Left colon (tissue), 2 donors: ENCODE results near the gene IFNL4. TPM values are rescaled to one million over a fixed set of nuclear protein-coding genes. Genes with fewer than 3 reads are reported as not detected.
A peak's percentile ranks its signal among the peaks of the same experiment; 100 is the strongest.
"Not testable (repeated sequence)": the region's sequence is repeated elsewhere in the genome, so short reads cannot be mapped to it uniquely, and the experiment has no call there.

ENCODE experiments used
- ATAC-seq: fragments of 200-7000 bp; cut with Tn5 transposase; one replicate; pipeline ENCODE4 v1.9.1; 2020; ENCODE audit warnings: mild to moderate bottlenecking, moderate library complexity
- DNase-seq, 2 donors: peaks; one replicate each; pipeline ENCODE4 v3.0.0-alpha.2; 2020
- intact Hi-C, 2 donors: fragments of 100-400 bp; cut with DNase I in 1 of 2; cut with micrococcal nuclease in 1 of 2; formaldehyde crosslinking; loops; one replicate each; pipeline versions ENCODE4 v1.11.2 to v1.14.0; 2022; cut with DNase I, micrococcal nuclease
- total RNA-seq, 2 donors: library from RNA; stranded (reverse); fragmentation: NEBNext Ultra II Directional; extraction: Animal tissue kit (Norgen Biotek cat#: 25700); gene quantifications; one replicate each; pipeline ENCODE4 v1.2.1, GENCODE V29; 2021
- donor health status: DM: no; HTN: no; CAD: no.
- donor health status: DM: yes; HTN: yes; CAD: no.

Gene IFNL4
- total RNA-seq, 2 donors from 2014 or later, result not detected

GRCh38 chr19:39263912-39264305, 15.3 kb upstream of the IFNL4 start:
- intact Hi-C loops, result no loop called here
- ATAC-seq (no peak), DNase-seq (no peak)

GRCh38 chr19:39262496-39262895, 13.8 kb upstream of the IFNL4 start:
- intact Hi-C loops, result no loop called here
- DNase-seq (no peak), ATAC-seq (no peak)

GRCh38 chr19:39261704-39262103, 13.0 kb upstream of the IFNL4 start:
- no peak for ATAC-seq
- intact Hi-C loops, result no loop called here
- no peak for DNase-seq

- DNase-seq (no peak), ATAC-seq (no peak)
- intact Hi-C loops, result no loop called here
These were observed 8.6 kb upstream of the IFNL4 start for GRCh38 chr19:39257227-39257626.

- ATAC-seq, result peak; percentile 44
- peak in 1 of 2 donors; percentile 20 for DNase-seq
- intact Hi-C loops, result no loop called here
These were observed 6.1 kb upstream of the IFNL4 start for GRCh38 chr19:39254531-39255345.

GRCh38 chr19:39253374-39254149, 4.9 kb upstream of the IFNL4 start:
- intact Hi-C loops, result no loop called here

GRCh38 chr19:39252458-39252857, 3.8 kb upstream of the IFNL4 start:
- DNase-seq, result no peak
- intact Hi-C loops, result no loop called here
- ATAC-seq, result no peak

More at GRCh38 chr19:39253374-39254149, 4.9 kb upstream of the IFNL4 start:
- ATAC-seq (no peak), DNase-seq (no peak)

- ATAC-seq (no peak), DNase-seq (no peak)
- intact Hi-C loops, result no loop called here
These were observed 3.2 kb upstream of the IFNL4 start for GRCh38 chr19:39251846-39252245.

- ATAC-seq (no peak), DNase-seq (no peak)
- intact Hi-C loops, result no loop called here
These were observed 2.4 kb upstream of the IFNL4 start for GRCh38 chr19:39251081-39251480.

GRCh38 chr19:39247701-39248664, 673 bp downstream of the IFNL4 start:
- ATAC-seq, result no peak
- intact Hi-C loops, result no loop called here
- no peak for DNase-seq

GRCh38 chr19:39246951-39247669, 1.5 kb downstream of the IFNL4 start:
- DNase-seq (peak in 1 of 2 donors; percentile 24), ATAC-seq (peak; percentile 42)
- intact Hi-C loops, result no loop called here

GRCh38 chr19:39245166-39245565, 3.5 kb downstream of the IFNL4 start:
- peak; percentile 58 for ATAC-seq
- intact Hi-C loops, DNase-seq: not testable (repeated sequence)

- DNase-seq, intact Hi-C loops: not testable (repeated sequence)
These were observed 4.1 kb downstream of the IFNL4 start, which contains the start of gene IFNL3 for GRCh38 chr19:39244410-39245100. IFNL3 (minus strand) TSS chr19:39245006; CDS start chr19:39244967, 39 bp downstream.

GRCh38 chr19:39243741-39244140, 4.9 kb downstream of the IFNL4 start:
- DNase-seq, intact Hi-C loops, ATAC-seq: not testable (repeated sequence)

More at GRCh38 chr19:39244410-39245100, 4.1 kb downstream of the IFNL4 start, which contains the start of gene IFNL3:
- not testable (repeated sequence) for ATAC-seq

- intact Hi-C loops, result no loop called here
- DNase-seq, result no peak
- no peak for ATAC-seq
These were observed 8.2 kb downstream of the IFNL4 start for GRCh38 chr19:39240421-39240820.

GRCh38 chr19:39238944-39239343, 9.7 kb downstream of the IFNL4 start:
- intact Hi-C loops, result no loop called here
- ATAC-seq, result no peak
- no peak for DNase-seq

- intact Hi-C loops, result no loop called here
- ATAC-seq (no peak), DNase-seq (no peak)
These were observed 10.4 kb downstream of the IFNL4 start for GRCh38 chr19:39238209-39238608.
